Spinal cord (tissue), 10 donors: Measurements from ENCODE around the gene MAP3K4. TPM values are rescaled to one million over a fixed set of nuclear protein-coding genes. Genes with fewer than 3 reads are reported as not detected.
A peak's percentile ranks its signal among the peaks of the same experiment; 100 is the strongest.

Experiments
- DNase-seq, 6 donors: peaks; one replicate each; pipeline versions ENCODE4 v3.0.0 to v3.0.0-alpha.2; 2013 to 2015; ENCODE audit warnings: low spot score in 6 of 6, low read depth in 4 of 6
- H3K27ac ChIP-seq: one replicate; pipeline ENCODE4 v1.5.1; 2013; ENCODE audit warnings: low read depth, low read length, control low read depth
- H3K27me3 ChIP-seq: one replicate; pipeline ENCODE4 v1.6.1; 2013; ENCODE audit warnings: low read length; ENCODE audit not compliant: control insufficient read depth, insufficient read depth
- H3K36me3 ChIP-seq: one replicate; pipeline ENCODE4 v1.6.1; 2013; ENCODE audit warnings: low read length; ENCODE audit not compliant: control insufficient read depth, insufficient read depth
- H3K4me1 ChIP-seq: one replicate; pipeline ENCODE4 v1.6.1; 2013; ENCODE audit warnings: low read length; ENCODE audit not compliant: control insufficient read depth, insufficient read depth
- H3K4me3 ChIP-seq: one replicate; pipeline ENCODE4 v1.5.1; 2013; ENCODE audit warnings: low read depth, low read length, control low read depth
- H3K9me3 ChIP-seq: one replicate; pipeline ENCODE4 v1.6.1; 2013; ENCODE audit warnings: low read length; ENCODE audit not compliant: control insufficient read depth, insufficient read depth
- WGBS: methylation state at CpG from one replicate; pipeline ENCODE4 v1.1.5; 2013; ENCODE audit warnings: missing lambda C conversion rate; ENCODE audit not compliant: insufficient coverage; 5-methylcytosine and 5-hydroxymethylcytosine counted together
- polyA plus RNA-seq, 2 donors: library from polyadenylated mRNA; unstranded; fragments of 120-200 nt; gene quantifications; one replicate each; pipeline ENCODE4 v1.2.1, GENCODE V29; 2013; ENCODE audit not compliant: insufficient read length in 2 of 2
- total RNA-seq, 2 donors: library from RNA; depleted of rRNA in 1 of 2; stranded (reverse); fragments of 120-200 nt in 1 of 2; fragments of >200 nt in 1 of 2; gene quantifications; one replicate each; pipeline versions ENCODE4 v1.2.3 to v1.2.4, GENCODE V29; 2013 to 2014
- donor health status: healthy.

MAP3K4 gene
- total and polyA plus RNA-seq, 4 donors, result 32.0 to 48.1 (median 41.6) TPM

DNA sequence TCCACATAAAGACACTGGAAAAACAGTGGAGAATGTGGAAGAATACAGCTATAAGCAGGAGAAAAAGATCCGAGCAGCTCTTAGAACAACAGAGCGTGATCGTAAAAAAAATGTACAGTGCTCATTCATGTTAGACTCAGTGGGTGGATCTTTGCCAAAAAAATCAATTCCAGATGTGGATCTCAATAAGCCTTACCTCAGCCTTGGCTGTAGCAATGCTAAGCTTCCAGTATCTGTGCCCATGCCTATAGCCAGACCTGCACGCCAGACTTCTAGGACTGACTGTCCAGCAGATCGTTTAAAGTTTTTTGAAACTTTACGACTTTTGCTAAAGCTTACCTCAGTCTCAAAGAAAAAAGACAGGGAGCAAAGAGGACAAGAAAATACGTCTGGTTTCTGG lies 57.1 kb downstream of the MAP3K4 start:
- H3K36me3 ChIP-seq, result peaks cover 2% of the 10 kb centered on the region
- 76% methylated on average over 6 of the region's 7 CpGs for WGBS
- H3K9me3 ChIP-seq, result no peaks in the 10 kb centered on the region
- no peak overlapping the region for H3K27ac ChIP-seq
- H3K4me3 ChIP-seq, result no peak overlapping the region
- DNase-seq, result peak in 3 of 6 donors; percentile 2 to 60 (median 25)
- H3K4me1 ChIP-seq, result no peaks in the 10 kb centered on the region
- no peaks in the 10 kb centered on the region for H3K27me3 ChIP-seq

DNA sequence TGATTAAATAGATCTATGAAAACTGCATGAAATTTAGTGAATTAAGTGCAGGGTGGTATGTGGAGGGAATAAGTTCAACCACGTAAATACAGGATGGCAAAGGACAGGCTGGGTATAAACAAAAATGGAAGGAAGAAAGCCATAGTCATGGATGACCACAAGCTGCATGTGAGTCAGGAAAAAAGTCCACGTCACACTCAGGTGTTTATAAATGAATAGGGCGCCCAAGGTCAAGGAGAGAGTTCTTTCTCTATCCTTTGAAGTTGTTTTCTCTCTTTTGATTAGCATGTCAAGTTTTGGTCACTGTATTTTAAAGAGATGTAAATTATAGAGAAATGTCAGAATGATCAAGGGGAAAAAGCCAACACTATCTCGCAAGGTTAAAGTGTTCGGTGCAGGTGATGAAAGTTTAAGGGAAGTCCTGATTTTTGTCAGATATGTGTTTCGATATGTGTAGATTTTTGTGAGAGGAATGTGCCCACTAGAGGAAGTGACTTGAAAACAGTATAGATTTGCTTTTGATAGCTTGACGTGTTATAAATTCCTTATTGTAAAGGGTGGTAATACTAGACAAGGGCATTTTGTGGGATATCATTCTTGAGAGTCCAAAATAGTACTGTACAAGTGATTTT lies 58.7 kb downstream of the MAP3K4 start:
- H3K4me1 ChIP-seq, result no peaks in the 10 kb centered on the region

DNA sequence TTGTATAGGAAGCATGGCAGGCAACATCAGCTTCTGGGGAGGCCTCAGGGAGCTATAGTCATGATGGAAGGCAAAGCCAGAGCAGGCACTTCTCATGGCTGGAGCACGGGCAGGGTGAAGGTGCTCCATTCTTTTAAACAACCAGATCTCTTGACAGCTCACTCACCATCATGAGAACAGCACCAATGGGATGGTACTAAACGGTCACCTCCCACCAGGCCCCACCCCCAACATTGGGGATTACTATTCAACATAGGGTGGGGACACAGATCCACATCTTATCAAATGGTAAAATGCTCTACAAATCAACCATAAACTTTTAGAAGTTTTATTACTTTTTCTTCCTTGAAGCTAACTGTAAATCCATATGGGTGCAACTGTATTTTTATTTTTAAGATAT lies 61.5 kb downstream of the MAP3K4 start:
- H3K27ac ChIP-seq, result no peak overlapping the region
- WGBS, result 90% methylated on average over 2 of the region's 2 CpGs
- peaks cover 2% of the 10 kb centered on the region for H3K36me3 ChIP-seq
- H3K9me3 ChIP-seq, result no peaks in the 10 kb centered on the region
- H3K4me3 ChIP-seq, result no peak overlapping the region
- DNase-seq, result no peak
- no peaks in the 10 kb centered on the region for H3K27me3 ChIP-seq
- no peaks in the 10 kb centered on the region for H3K4me1 ChIP-seq

More for the DNA sequence above, 58.7 kb downstream of the MAP3K4 start:
- H3K27me3 ChIP-seq, result no peaks in the 10 kb centered on the region
- no peak overlapping the region for H3K4me3 ChIP-seq
- peaks cover 2% of the 10 kb centered on the region for H3K36me3 ChIP-seq
- WGBS, result 97% methylated on average over 7 of the region's 7 CpGs
- H3K9me3 ChIP-seq, result no peaks in the 10 kb centered on the region
- no peak for DNase-seq
- no peak overlapping the region for H3K27ac ChIP-seq

DNA sequence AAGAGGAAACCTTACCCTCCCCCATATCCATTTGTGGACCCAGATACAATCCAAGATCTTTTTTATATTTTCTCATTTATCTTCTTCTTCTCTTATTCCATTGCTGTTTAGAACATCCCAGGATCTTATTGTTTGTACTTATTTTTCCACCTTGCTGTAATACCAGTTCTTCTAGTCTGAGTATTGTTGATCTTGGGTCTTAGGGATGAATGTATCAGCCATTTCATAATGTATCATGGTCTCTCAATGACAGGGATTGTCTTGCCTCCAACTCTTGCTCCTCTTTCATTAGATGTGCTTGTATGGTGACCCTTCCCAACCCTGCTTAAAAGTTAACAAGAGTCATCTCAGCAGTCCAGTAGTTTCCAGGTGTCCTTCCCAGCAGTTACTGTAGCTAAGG lies 63.3 kb downstream of the MAP3K4 start:
- no peaks in the 10 kb centered on the region for H3K4me1 ChIP-seq
- H3K36me3 ChIP-seq, result peaks cover 2% of the 10 kb centered on the region
- H3K9me3 ChIP-seq, result no peaks in the 10 kb centered on the region
- DNase-seq, result no peak
- no peaks in the 10 kb centered on the region for H3K27me3 ChIP-seq
- H3K4me3 ChIP-seq, result no peak overlapping the region
- H3K27ac ChIP-seq, result no peak overlapping the region

DNA sequence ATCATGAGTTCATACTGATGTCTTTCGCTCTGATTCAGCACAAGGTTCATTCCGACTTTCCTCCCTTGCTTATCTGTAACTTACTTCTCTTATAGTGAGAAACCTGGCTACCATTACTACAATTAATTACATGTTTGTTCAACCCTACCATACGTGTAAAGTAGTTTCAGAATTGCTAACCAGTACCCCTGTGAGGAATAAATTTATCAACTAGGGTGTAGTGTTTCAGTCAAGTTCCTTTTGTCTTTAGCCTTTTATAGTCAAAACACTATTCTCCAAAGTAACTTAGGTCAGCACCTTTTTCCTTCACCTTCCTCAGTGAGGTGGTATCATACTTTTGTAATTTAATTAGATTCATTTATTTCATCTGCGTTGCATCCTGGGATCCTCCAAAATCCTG lies 64.9 kb downstream of the MAP3K4 start:
- H3K27me3 ChIP-seq, result no peaks in the 10 kb centered on the region
- no peaks in the 10 kb centered on the region for H3K4me1 ChIP-seq
- H3K27ac ChIP-seq, result no peak overlapping the region
- DNase-seq, result no peak
- WGBS, result 90% methylated on average over 2 of the region's 4 CpGs
- no peak overlapping the region for H3K4me3 ChIP-seq
- no peaks in the 10 kb centered on the region for H3K9me3 ChIP-seq
- peaks cover 5% of the 10 kb centered on the region for H3K36me3 ChIP-seq

DNA sequence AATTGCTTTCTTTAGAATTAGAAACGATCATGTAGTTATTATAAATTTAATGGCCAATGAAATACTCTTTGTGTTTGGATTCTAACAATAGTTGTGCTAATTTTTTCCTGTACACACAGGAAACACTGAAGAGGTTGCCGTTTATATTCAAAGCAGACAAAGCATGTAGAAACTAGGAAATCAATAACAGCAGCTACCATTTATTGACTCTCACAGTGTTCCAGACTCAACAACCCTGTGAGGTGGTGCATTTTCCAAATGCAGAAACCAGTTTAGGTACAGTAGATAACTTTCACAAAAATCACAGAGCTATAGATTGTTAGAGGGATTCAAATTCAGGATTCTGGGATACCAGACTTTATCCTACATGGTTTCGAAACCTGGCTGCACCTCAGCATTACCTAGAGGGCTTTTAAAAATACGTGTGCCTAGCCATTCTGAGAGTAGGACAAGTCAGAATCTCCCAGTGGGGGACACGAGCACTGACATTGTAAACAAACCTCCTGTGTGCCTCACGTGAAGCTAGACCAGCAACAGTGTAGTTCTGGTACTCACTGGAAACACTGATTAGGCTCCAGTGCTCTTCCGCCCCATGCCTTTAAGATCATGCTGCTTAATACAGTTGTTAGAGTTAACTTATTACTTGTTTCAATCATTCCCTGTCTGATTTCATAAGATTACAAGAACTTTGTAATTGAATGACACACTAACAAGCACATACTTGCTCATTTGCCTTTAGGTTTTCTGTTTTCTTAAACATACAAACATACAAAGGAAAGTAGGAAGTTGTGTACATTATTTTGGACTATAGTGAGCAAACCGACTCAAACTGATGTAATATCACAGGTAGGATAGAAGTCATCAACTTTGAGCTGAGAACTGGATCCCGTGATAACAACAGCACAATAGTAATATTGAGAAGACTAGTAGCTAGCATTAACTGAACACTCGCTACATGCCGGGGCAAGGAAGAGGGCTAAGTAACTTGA lies 65.8 kb downstream of the MAP3K4 start:
- DNase-seq, result no peak
- Histone ChIP-seq H3K36me3 (peaks cover 5% of the 10 kb centered on the region), H3K9me3 (no peaks in the 10 kb centered on the region), H3K4me1 (no peaks in the 10 kb centered on the region), H3K27ac (no peak overlapping the region), H3K27me3 (no peaks in the 10 kb centered on the region), H3K4me3 (no peak overlapping the region)
- 77% methylated on average over 6 of the region's 11 CpGs for WGBS

DNA sequence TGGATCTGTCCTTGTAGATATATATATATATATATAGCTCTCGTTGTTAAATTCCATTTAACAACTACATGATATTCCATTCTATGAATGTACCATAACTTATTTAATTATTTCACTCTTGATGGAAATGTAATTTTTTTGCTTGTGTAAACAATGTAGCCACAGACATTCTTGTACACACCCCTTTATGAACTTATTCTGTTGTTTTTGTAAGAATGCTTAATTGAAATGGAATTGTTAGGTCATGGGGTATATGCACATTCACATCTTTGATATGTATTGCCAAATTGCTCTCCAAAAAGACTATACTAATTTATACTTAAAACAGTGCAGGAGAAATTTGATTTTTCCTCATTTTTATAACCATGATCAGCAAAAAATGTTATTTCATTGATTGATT lies 67.2 kb downstream of the MAP3K4 start:
- Histone ChIP-seq H3K27me3 (no peaks in the 10 kb centered on the region), H3K4me1 (no peaks in the 10 kb centered on the region), H3K4me3 (no peak overlapping the region), H3K9me3 (no peaks in the 10 kb centered on the region), H3K36me3 (peaks cover 2% of the 10 kb centered on the region), H3K27ac (no peak overlapping the region)
- no peak for DNase-seq
- no CpG with 5 or more reads among the region's 1 CpG for WGBS

DNA sequence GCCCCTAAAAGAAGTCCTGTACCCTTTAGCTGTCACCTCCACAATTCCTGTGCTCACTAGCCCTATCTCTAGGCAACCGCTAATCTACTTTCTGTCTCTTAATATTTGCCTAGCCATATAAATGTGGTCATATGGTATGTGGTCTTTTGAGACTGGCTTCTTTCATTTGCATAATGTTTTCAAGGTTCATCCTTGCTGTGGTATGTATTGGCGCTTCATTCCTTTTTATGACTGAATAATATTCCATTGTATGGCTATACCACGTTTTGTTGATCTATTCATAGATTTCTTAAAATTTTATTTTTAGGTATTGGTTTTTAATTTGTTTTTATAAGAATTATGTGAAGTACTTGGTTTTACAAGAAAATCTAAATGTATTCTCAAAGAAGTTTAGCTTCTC lies 70.0 kb downstream of the MAP3K4 start:
- Histone ChIP-seq H3K4me1 (no peaks in the 10 kb centered on the region), H3K9me3 (no peaks in the 10 kb centered on the region), H3K27me3 (no peaks in the 10 kb centered on the region), H3K27ac (no peak overlapping the region), H3K36me3 (peaks cover 2% of the 10 kb centered on the region), H3K4me3 (no peak overlapping the region)
- DNase-seq, result no peak
- no CpG with 5 or more reads among the region's 3 CpGs for WGBS

DNA sequence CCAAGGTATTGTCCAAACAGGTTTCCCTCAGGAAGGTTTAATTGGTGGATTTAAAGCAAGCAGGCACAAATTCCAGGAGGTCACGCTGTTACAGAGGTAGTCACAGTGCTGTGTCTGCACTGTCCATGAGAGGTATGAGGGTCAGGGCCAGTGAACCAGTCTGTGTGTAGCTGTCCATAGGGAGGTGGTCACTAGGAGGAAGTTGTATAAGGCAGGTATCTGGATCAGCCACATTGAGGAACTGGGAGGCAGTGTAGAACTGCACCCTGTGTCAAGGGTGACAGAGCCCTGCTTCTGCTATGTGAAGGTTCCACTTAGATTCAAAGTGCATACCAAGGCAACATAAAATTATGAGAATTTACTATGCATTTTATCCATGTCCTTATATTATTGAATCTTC lies 73.3 kb downstream of the MAP3K4 start:
- Histone ChIP-seq H3K36me3 (peaks cover 2% of the 10 kb centered on the region), H3K9me3 (no peaks in the 10 kb centered on the region), H3K4me1 (no peaks in the 10 kb centered on the region), H3K27me3 (no peaks in the 10 kb centered on the region), H3K27ac (no peak overlapping the region), H3K4me3 (no peak overlapping the region)
- 94% methylated on average over 1 of the region's 1 CpG for WGBS
- DNase-seq, result no peak

DNA sequence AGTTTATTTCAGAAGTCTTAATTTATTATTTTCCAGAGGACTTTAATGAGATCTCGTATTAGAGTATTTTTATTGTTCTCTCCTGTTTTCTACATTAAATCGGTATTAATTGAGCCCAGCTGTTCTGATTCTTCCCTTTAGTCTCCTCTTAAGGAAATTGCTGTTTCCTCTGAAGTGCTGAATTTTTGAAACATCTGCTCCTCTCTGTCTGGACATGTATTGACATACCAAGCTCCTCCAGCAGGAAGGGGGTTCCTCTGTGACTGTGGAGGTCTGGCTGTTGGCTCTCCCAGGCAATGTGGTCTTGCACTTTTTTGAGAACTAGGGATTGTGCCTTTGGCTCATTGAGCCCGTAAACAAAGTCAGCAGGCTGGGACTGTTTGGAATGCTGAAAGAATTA lies 74.9 kb downstream of the MAP3K4 start:
- no peaks in the 10 kb centered on the region for H3K36me3 ChIP-seq
- H3K27me3 ChIP-seq, result no peaks in the 10 kb centered on the region
- no peaks in the 10 kb centered on the region for H3K9me3 ChIP-seq
- H3K27ac ChIP-seq, result no peak overlapping the region
- no peak overlapping the region for H3K4me3 ChIP-seq
- DNase-seq, result peak in 1 of 6 donors; percentile 5
- no peaks in the 10 kb centered on the region for H3K4me1 ChIP-seq
- WGBS, result 100% methylated on average over 1 of the region's 3 CpGs
